HepG2 (cell line): ENCODE data around the gene CPNE4. TPM values are rescaled to one million over a fixed set of nuclear protein-coding genes. Genes with fewer than 3 reads are reported as not detected.

Source experiments
- ATAC-seq: fragments of 200-7000 bp; cut with Tn5 transposase; 3 replicates; pipeline ENCODE4 v1.9.1; 2020; ENCODE audit warnings: mild to moderate bottlenecking, moderate library complexity
- BruUV-seq: library from RNA; stranded (reverse); fragments of 400-500 nt; replicated peaks from 2 replicates; lab custom pipeline; 2021; lab: Mats Ljungman, UMichigan
- CTCF ChIA-PET: fragments of 300-600 bp; formaldehyde crosslinking; extraction: SDS; loops from one replicate; lab custom pipeline; 2021; ENCODE audit warnings: low total read pairs, inconsistent platforms, low intra/inter-chr PET ratio; lab: Yijun Ruan, JAX
- POLR2A ChIA-PET: fragments of 350-600 bp; sonication (Branson Sonifier 250); formaldehyde crosslinking; loops from one replicate; lab custom pipeline; 2020; ENCODE audit warnings: antibody characterized with exemption, inconsistent platforms; lab: Yijun Ruan, JAX
- DNase-seq: peaks from one replicate; pipeline ENCODE4 v3.0.0-alpha.2; 2015; ENCODE audit warnings: low spot score
- FAIRE-seq: peaks from 3 replicates; lab custom pipeline; 2011; peaks lifted over from hg19 to GRCh38; lab: Jason Lieb, UNC
- H2AFZ ChIP-seq: one replicate; pipeline ENCODE4 v1.6.1; 2011; ENCODE audit warnings: low read length, inconsistent platforms
- H3K27ac ChIP-seq: fragments of 300-600 bp; 3 replicates; pipeline ENCODE4 v1.8.0; 2011; ENCODE audit warnings: mixed run types, mild to moderate bottlenecking, mixed read lengths, low read length, inconsistent platforms; ENCODE audit not compliant: insufficient read depth; ENCODE audit errors: extremely low read length
- H3K27me3 ChIP-seq, 2 experiments: fragments of 200-600 bp in 1 of 2; 2 replicates in 1 of 2; 3 replicates in 1 of 2; pipeline versions ENCODE4 v1.6.0 to v1.8.0; 2011; ENCODE audit warnings: low read length in 2 of 2, mild to moderate bottlenecking in 2 of 2, moderate library complexity in 2 of 2, inconsistent platforms in 1 of 2; ENCODE audit not compliant: insufficient read depth in 2 of 2, control insufficient read depth in 1 of 2
- H3K36me3 ChIP-seq, 2 experiments: fragments of 200-600 bp in 1 of 2; replicated peaks in 1 of 2; 2 replicates in 1 of 2; 3 replicates in 1 of 2; pipeline versions ENCODE4 v1.5.1 to v1.8.0; 2011; ENCODE audit warnings: low read length in 2 of 2, inconsistent platforms in 1 of 2; ENCODE audit not compliant: insufficient read depth in 2 of 2, control insufficient read depth in 1 of 2
- H3K4me1 ChIP-seq: 2 replicates; pipeline ENCODE4 v1.5.1; 2012; ENCODE audit warnings: low read length, inconsistent platforms; ENCODE audit not compliant: insufficient read depth
- H3K4me2 ChIP-seq: 2 replicates; pipeline ENCODE4 v1.6.0; 2011; ENCODE audit warnings: low read depth, low read length, inconsistent platforms
- H3K4me3 ChIP-seq, 3 experiments: fragments of 200-600 bp in 1 of 3; sonication (generic), shearing (Covaris generic) in 1 of 3; replicated peaks in 1 of 3; 2 replicates each; pipeline ENCODE4 v1.5.1; 2011 to 2016; ENCODE audit warnings: low read length in 3 of 3, inconsistent platforms in 2 of 3, low read depth in 2 of 3, mild to moderate bottlenecking in 2 of 3, control low read depth in 1 of 3, mixed read lengths in 1 of 3; ENCODE audit not compliant: insufficient read depth in 1 of 3
- H3K79me2 ChIP-seq: one replicate; pipeline ENCODE4 v1.6.1; 2011; ENCODE audit warnings: low read length, inconsistent platforms; ENCODE audit not compliant: insufficient read depth
- H3K9ac ChIP-seq: 2 replicates; pipeline ENCODE4 v1.6.0; 2011; ENCODE audit warnings: mild to moderate bottlenecking, low read depth, low read length, inconsistent platforms; ENCODE audit not compliant: insufficient read depth
- H3K9me3 ChIP-seq: 2 replicates; pipeline ENCODE4 v1.5.1; 2012; ENCODE audit warnings: mild to moderate bottlenecking, low read length
- H4K20me1 ChIP-seq: 2 replicates; pipeline ENCODE4 v1.6.0; 2011; ENCODE audit warnings: inconsistent platforms, mild to moderate bottlenecking, low read length, moderate library complexity; ENCODE audit not compliant: insufficient read depth
- AGO1 ChIP-seq: fragments of 200-400 bp; formaldehyde crosslinking; IDR thresholded peaks from 2 replicates; pipeline ENCODE4 v1.6.1; 2017; ENCODE audit warnings: mild to moderate bottlenecking, low read depth, low read length, moderate library complexity; ENCODE audit not compliant: poor library complexity, severe bottlenecking
- ARID2 ChIP-seq: sonication (generic); formaldehyde crosslinking; IDR thresholded peaks from 2 replicates; pipeline ENCODE4 v1.8.1; 2022; ENCODE audit warnings: mild to moderate bottlenecking, missing genetic modification reagents, borderline replicate concordance
- NFATC3 ChIP-seq: sonication (generic); formaldehyde crosslinking; IDR thresholded peaks from 2 replicates; pipeline ENCODE4 v1.5.1; 2020; ENCODE audit warnings: mild to moderate bottlenecking, missing genetic modification reagents
- NR2F1 ChIP-seq, 2 experiments: fragments of 450-650 bp in 1 of 2; formaldehyde crosslinking in 1 of 2; IDR thresholded peaks; 2 replicates each; pipeline versions ENCODE4 v1.5.0 to v1.6.1; 2016 to 2020; ENCODE audit warnings: mild to moderate bottlenecking in 1 of 2, missing compliant biosample characterization in 1 of 2, missing genetic modification reagents in 1 of 2, moderate library complexity in 1 of 2
- RBFOX2 ChIP-seq: fragments of 200-400 bp; formaldehyde crosslinking; IDR thresholded peaks from 2 replicates; pipeline ENCODE4 v1.6.1; 2017; ENCODE audit warnings: low read depth, mild to moderate bottlenecking, low read length
- SNAI1 ChIP-seq: sonication (generic); formaldehyde crosslinking; IDR thresholded peaks from 2 replicates; pipeline ENCODE4 v1.5.0; 2020; ENCODE audit warnings: mild to moderate bottlenecking, missing genetic modification reagents, borderline replicate concordance
- ZNF468 ChIP-seq: sonication (generic); formaldehyde crosslinking; IDR thresholded peaks from 2 replicates; pipeline ENCODE4 v1.8.0; 2022; ENCODE audit warnings: mild to moderate bottlenecking, moderate library complexity, missing genetic modification reagents
- WGBS: methylation state at CpG from one replicate; pipeline ENCODE4 v1.1.6; 2017; ENCODE audit warnings: low lambda C conversion rate; 5-methylcytosine and 5-hydroxymethylcytosine counted together
- in situ Hi-C: cut with HindIII; loops from 2 replicates; pipeline ENCODE4 v1.10.0; 2017; ENCODE audit warnings: low pct_unique_long_range_greater_than_20kb; ENCODE audit not compliant: extremely low pct_ligation_motif_present
- intact Hi-C: fragments of 100-400 bp; cut with micrococcal nuclease; formaldehyde crosslinking; loops from one replicate; pipeline ENCODE4 v1.10.0; 2022; ENCODE audit not compliant: unreplicated experiment
- polyA plus RNA-seq, 8 experiments: library from polyadenylated mRNA; depleted of rRNA in 3 of 8; stranded (reverse) in 7 of 8; unstranded in 1 of 8; fragments of >200 nt; fragmentation: Illumina TruSeq in 4 of 8; extraction: Trizol in 4 of 8; gene quantifications; 2 replicates each; pipeline versions ENCODE4 v1.2.1 to v1.2.3, GENCODE V29; 2011 to 2016; ENCODE audit warnings: low read depth in 4 of 8, missing spikeins in 1 of 8, mixed read lengths in 1 of 8; ENCODE audit not compliant: insufficient read depth in 1 of 8
- total RNA-seq, 5 experiments: library from RNA; depleted of rRNA; stranded (reverse); fragments of >200 nt; fragmentation: Illumina TruSeq; extraction: Trizol; gene quantifications; 2 replicates each; pipeline ENCODE4 v1.2.3, GENCODE V29; 2016; ENCODE audit warnings: low read depth in 1 of 5
- TF ChIP-seq, protein P1 (sequence below): sonication (generic); formaldehyde crosslinking; IDR thresholded peaks from 2 replicates; pipeline ENCODE4 v1.4.0; 2020; ENCODE audit warnings: mild to moderate bottlenecking, missing genetic modification reagents
- TF ChIP-seq, protein P2 (sequence below): sonication (generic); formaldehyde crosslinking; IDR thresholded peaks from 2 replicates; pipeline ENCODE4 v1.5.0; 2020; ENCODE audit warnings: missing genetic modification reagents

Gene CPNE4
- total and polyA plus RNA-seq, 2 of the 13 experiments (the other 11 are each of a cell fraction or from before 2014, with no cell fraction given): not detected

DNA sequence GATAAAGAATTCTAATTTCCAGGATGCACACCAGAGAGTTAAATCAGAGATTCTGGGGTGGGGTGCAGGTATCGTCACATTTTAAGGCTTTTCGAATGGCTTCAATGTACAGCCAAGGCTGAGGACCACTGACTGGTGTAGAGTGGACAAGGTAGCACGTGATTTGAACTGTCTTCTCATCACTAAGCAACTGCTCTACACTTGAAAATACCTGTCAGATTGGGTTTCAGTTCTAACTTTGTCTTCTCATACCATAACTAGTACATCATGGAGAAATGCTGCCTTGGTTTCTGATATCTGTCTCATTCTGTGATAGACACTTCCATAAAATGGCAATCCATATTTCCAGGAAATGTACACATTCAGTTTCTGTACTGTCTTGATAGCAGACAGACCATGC is 474.0 kb downstream of the CPNE4 start:
- intact Hi-C loops: no loop called here
- Histone ChIP-seq H3K9ac (no peak overlapping the region), H4K20me1 (no peaks in the 10 kb centered on the region), H2AFZ (no peak overlapping the region), H3K79me2 (no peaks in the 10 kb centered on the region), H3K27me3 (0 out of 5 replicates have a peak, but pooled peaks cover 0 to 3% of the 10 kb centered on the region in 2 experiments), H3K4me2 (no peak overlapping the region), H3K4me3 (no peak overlapping the region), H3K36me3 (no peaks in the 10 kb centered on the region), H3K9me3 (no peaks in the 10 kb centered on the region), H3K4me1 (no peaks in the 10 kb centered on the region), H3K27ac (no peak overlapping the region)
- ATAC-seq (no peak), FAIRE-seq (no peak), DNase-seq (no peak)
- in situ Hi-C loops: no loop called here
- ChIA-PET CTCF (no interaction called here), POLR2A (no interaction called here)
- TF ChIP-seq RBFOX2 (no peak), AGO1 (no peak), ZNF468 (CRISPR knock-in tag) (no peak), ARID2 (CRISPR knock-in tag) (no peak), NR2F1 (CRISPR knock-in tag; IDR thresholded peaks at IDR 0.05) (no peak), NFATC3 (CRISPR knock-in tag) (no peak), SNAI1 (CRISPR knock-in tag) (no peak)
- TF ChIP-seq, protein P1, sequence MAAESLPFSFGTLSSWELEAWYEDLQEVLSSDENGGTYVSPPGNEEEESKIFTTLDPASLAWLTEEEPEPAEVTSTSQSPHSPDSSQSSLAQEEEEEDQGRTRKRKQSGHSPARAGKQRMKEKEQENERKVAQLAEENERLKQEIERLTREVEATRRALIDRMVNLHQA (CRISPR knock-in tag): no peak
- TF ChIP-seq, protein P2, sequence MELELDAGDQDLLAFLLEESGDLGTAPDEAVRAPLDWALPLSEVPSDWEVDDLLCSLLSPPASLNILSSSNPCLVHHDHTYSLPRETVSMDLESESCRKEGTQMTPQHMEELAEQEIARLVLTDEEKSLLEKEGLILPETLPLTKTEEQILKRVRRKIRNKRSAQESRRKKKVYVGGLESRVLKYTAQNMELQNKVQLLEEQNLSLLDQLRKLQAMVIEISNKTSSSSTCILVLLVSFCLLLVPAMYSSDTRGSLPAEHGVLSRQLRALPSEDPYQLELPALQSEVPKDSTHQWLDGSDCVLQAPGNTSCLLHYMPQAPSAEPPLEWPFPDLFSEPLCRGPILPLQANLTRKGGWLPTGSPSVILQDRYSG (CRISPR knock-in tag): no peak
- 12% methylated on average over 3 of the region's 3 CpGs for WGBS
- no TSS peak for BruUV-seq
